ENCODE data around the gene OSTM1. TPM values are rescaled to one million over a fixed set of nuclear protein-coding genes. Genes with fewer than 3 reads are reported as not detected.

Gene OSTM1
- total RNA-seq, 1 donor from 2014 or later, result 16.8 TPM

- Mint-ChIP-seq H3K4me3 (no peak overlapping the region), H3K9me3 (peaks cover 5% of the 10 kb centered on the region), H3K27me3 (ENCODE audit: low read depth) (no peaks in the 10 kb centered on the region), H3K4me1 (no peaks in the 10 kb centered on the region), H3K36me3 (no peaks in the 10 kb centered on the region), H3K27ac (no peak overlapping the region)
- no peak for DNase-seq (ENCODE audit: low spot score in 2 of 2, unreplicated experiment in 2 of 2)
- TF ChIP-seq CTCF (IDR thresholded peaks at IDR 0.05; ENCODE audit: unreplicated experiment), result no peak
These were observed 19.3 kb upstream of the OSTM1 start for GRCh38 chr6:108093781-108094300.

- H3K27ac Mint-ChIP-seq, result no peak overlapping the region
- DNase-seq (ENCODE audit: low spot score in 2 of 2, unreplicated experiment in 2 of 2), result no peak
- no peaks in the 10 kb centered on the region for H3K27me3 Mint-ChIP-seq (ENCODE audit: low read depth)
- no peaks in the 10 kb centered on the region for H3K4me1 Mint-ChIP-seq
- no peaks in the 10 kb centered on the region for H3K36me3 Mint-ChIP-seq
- no peaks in the 10 kb centered on the region for H3K9me3 Mint-ChIP-seq
- H3K4me3 Mint-ChIP-seq, result no peak overlapping the region
- no peak for TF ChIP-seq CTCF (IDR thresholded peaks at IDR 0.05; ENCODE audit: unreplicated experiment)
These were observed 16.7 kb upstream of the OSTM1 start for GRCh38 chr6:108091288-108091687.

- no peak for TF ChIP-seq CTCF (IDR thresholded peaks at IDR 0.05; ENCODE audit: unreplicated experiment)
- Mint-ChIP-seq H3K4me3 (no peak overlapping the region), H3K27me3 (ENCODE audit: low read depth) (no peaks in the 10 kb centered on the region), H3K4me1 (no peaks in the 10 kb centered on the region), H3K27ac (no peak overlapping the region), H3K36me3 (no peaks in the 10 kb centered on the region), H3K9me3 (peaks cover 7% of the 10 kb centered on the region)
- DNase-seq (ENCODE audit: low spot score in 2 of 2, unreplicated experiment in 2 of 2), result no peak
These were observed 8.8 kb upstream of the OSTM1 start for GRCh38 chr6:108083349-108083748.

- no peak overlapping the region for H3K4me3 Mint-ChIP-seq
- no peak for DNase-seq (ENCODE audit: low spot score in 2 of 2, unreplicated experiment in 2 of 2)
- no peaks in the 10 kb centered on the region for H3K27me3 Mint-ChIP-seq (ENCODE audit: low read depth)
- no peak for TF ChIP-seq CTCF (IDR thresholded peaks at IDR 0.05; ENCODE audit: unreplicated experiment)
- no peaks in the 10 kb centered on the region for H3K4me1 Mint-ChIP-seq
- H3K9me3 Mint-ChIP-seq, result peaks cover 7% of the 10 kb centered on the region
- no peak overlapping the region for H3K27ac Mint-ChIP-seq
- no peaks in the 10 kb centered on the region for H3K36me3 Mint-ChIP-seq
These were observed 8.0 kb upstream of the OSTM1 start for GRCh38 chr6:108082539-108082938.

GRCh38 chr6:108080010-108080780, 5.7 kb upstream of the OSTM1 start:
- no peaks in the 10 kb centered on the region for H3K27me3 Mint-ChIP-seq (ENCODE audit: low read depth)

More at GRCh38 chr6:108080010-108080780, 5.7 kb upstream of the OSTM1 start:
- peaks cover 7% of the 10 kb centered on the region for H3K9me3 Mint-ChIP-seq
- H3K36me3 Mint-ChIP-seq, result no peaks in the 10 kb centered on the region
- H3K27ac Mint-ChIP-seq, result no peak overlapping the region
- TF ChIP-seq CTCF (IDR thresholded peaks at IDR 0.05; ENCODE audit: unreplicated experiment), result no peak
- H3K4me3 Mint-ChIP-seq, result no peak overlapping the region
- peaks cover 4% of the 10 kb centered on the region for H3K4me1 Mint-ChIP-seq
- no peak for DNase-seq (ENCODE audit: low spot score in 2 of 2, unreplicated experiment in 2 of 2)
